HG02840 (cell line): Measurements from ENCODE around the gene FSIP1.

Experiments used
- ATAC-seq: cut with Tn5 transposase; IDR thresholded peaks from one replicate; pipeline ENCODE4 v1.9.1; 2021; ENCODE audit warnings: mild to moderate bottlenecking, moderate library complexity, moderate number of reproducible peaks; ENCODE audit not compliant: unreplicated experiment, low FRiP score

FSIP1 gene

DNA sequence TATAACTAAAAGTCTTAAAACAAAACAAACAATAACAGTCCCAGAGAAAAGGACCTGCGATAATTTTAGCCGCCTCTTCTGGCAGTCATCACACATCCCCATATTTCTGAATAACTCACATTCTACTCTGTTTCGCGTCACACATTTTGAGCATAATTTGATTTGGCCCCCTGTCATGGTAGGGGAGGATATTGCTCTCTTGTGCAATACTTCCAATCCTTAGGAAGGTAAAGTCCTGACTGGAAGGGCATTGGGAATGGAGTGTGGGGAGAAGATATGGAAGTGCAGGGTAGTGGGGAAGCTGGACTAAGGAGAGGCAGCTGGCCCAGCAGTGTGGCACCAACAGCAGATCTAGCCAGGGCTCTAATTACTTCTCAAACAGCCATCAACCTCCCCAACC lies 11.3 kb upstream of the FSIP1 start:
- no peak for ATAC-seq

DNA sequence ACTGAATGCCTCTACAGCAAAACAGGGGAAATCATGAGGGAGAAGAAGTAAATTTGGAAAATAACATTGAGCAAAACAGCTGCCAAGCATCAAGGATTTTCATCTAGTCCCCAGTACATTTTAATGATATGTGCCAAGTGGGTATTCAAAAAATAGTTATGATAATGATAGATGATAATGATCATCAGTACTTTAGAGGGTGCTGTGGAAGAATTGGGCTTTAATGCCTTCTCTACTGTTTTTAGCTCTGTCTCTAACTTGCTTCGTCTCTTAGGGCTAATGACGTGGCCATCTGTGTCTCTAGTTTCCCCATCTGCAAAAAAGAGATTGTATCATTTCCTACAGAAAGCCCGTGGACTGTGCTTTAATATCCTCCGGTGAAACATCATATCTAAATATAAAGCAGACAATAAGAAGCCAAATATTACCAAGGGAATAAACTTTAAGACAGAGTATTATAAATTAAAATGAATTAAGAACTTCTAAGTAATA lies 10.2 kb upstream of the FSIP1 start:
- ATAC-seq, result no peak

DNA sequence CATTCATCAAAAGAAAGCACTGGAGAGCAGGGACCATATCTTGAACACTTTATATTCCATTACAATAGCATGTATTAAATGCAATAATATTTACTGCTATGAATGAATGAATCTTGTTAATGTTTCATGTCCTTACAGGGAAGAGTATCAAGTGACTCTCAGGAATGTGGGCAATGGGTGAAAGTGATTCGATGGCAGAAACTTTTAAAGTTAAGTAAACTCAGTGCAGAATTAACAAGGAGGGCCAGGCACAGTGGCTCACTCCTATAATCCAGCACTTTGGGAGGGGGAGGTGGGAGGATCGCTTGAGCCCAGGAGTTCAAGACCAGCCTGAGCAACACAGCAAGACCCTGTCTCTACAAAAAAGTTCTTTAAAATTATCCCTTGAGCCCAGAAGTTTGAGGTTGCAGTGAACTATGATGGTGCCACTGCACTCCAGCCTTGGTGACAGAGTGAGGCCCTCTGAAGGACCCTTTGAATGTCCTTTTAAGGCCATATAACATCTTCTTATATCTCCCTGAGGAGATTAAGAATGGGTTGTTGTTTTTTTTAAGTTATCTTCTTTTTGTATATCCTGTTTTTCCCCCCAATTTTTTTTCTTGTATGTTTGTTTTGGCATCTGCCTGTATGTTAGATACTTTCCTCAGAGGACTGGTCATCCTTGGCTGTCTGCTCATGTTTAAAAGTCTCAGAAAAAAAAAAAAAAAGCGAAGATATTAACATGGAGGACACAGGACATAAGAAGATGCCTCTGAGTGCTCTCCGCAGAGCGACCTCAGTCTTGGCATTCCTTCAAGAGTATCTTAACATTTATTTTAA lies 9.6 kb upstream of the FSIP1 start:
- no peak for ATAC-seq

DNA sequence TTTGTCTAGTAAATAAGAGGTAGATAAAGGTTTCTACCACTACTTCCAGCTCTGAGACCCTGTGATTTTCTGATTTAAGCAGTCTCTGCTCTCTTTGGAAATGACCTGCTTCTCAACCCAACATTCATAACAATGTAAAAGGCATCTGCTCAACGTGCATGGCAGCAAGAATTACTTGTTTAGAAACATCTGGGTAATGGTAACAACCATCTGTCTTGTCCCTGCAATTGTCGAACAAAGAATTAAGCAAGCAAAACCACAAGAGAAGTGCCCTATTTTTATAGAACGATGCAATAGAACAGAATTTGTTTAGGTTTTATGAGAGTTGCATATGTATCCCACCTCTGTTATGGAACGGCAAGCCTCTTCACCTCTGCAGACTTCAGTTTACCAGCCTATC lies 7.1 kb upstream of the FSIP1 start:
- ATAC-seq, result no peak

DNA sequence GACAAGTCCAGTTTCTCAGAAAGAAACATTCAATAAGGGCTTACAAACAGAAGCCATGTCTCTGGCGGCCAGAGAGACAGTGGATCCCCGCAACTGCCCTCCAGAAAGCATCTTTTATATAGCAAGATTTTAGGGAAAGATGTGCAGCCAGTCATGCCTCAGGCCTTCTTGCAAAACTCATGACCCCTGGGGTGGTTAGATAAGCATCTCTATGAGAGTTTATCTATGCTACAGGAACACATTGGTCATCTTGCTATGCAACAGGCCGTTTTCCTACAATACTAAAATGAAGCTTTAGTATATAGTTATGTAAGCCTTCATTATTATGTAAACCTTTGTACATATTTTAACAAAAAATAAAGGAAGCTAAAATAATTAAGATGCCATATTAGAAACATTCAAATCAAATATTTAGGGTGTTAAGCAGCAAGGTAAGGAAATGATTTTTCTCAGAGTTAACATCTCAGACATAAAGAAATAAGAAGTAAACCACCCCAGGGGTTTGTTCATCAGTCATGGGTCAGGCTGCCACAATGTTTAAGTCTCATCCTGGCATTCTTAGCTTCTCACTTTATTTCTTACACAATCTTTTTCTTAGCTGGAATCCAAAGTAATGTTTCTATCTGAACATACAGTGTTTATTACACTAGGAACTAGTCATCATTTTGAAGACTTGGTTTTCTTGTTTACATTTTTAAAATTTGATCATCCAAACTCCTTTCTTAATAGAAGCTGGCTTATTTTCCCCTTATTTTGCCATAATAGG lies 6.3 kb upstream of the FSIP1 start:
- no peak for ATAC-seq

DNA sequence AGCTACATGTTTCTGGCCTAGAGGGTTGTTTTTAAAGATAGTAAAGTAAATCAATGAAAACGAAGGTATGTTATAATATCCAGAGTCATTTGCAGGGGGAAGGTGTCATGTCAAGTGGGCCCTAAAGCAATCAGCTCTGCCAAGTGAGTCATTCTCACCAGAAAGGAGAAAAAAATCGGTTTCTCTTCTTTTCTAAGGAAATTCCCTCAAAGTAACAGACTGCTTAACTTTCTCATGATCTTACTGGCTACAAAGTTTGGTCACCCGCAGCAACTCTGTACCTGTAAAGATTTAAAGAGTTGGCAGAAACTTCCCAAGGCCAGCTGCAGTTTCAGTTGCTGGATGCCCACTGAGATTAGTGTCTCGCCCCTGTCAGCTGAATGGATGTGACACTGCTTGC lies 5.5 kb upstream of the FSIP1 start:
- ATAC-seq, result no peak

DNA sequence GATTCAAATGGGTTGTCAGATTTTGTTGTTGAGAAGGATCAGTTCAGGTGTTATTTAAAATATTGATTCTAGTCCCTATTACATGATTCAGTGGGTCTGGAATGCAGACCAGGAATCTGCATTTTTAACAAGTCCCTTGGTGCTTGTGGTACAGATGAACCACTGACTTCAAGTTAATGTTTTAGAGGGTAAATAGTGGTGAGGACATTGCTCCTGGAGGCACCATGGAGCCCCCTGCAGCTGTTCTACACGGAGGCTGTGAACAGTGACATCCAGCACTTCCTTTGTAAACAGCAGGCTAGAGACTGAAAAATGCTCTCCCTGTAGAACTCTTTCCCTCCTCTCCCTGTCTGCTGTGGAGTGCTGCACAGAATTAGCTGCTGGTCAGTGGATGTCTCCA lies 4.8 kb upstream of the FSIP1 start:
- no peak for ATAC-seq

DNA sequence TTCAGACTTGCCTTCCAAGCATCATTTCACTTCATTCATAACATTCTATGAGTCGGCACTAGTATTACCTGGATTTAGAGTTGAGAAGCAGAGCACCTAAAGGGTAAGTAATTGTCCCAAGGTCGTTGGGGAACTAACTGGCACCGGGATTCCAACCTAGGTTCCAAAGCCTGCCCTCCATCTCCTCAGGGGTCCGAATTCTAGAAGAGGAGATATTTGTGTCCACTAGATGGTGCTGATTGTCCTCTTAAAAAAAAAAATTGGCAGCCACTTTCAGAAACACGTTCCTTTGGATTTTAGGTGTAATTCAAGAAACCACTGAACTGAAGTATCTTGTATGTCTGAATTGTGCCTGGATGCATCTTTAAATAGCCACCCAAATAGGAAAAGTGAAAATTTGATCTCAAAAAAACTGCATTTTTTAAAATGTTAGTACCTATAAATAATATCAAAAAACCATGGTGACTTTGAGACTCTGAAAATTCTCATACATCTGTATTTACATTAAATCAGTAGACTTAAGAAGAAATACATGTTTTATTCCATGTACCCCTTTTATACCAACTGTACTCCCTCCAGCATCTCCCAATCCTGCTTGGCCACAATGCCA lies 3.9 kb upstream of the FSIP1 start:
- ATAC-seq, result no peak

DNA sequence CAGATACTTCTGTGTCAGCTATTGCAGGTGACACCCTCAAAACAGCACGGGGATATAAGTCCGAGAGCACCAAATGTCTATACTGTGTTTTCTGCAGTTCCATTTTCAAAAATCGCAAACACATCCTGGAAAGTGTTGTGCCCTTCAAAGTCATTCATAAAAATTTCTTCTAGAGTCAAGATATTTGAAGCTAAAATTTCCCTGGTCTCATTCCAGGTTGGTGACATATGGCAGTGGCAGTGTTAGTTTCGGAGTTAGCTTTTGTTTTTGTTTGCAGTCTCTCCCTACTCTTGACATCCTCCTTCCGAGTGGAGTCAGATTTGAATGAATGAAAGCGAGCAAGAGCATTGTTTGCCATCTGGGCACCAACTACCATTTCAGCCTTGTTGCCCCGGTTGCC lies 3.2 kb upstream of the FSIP1 start:
- ATAC-seq, result no peak

DNA sequence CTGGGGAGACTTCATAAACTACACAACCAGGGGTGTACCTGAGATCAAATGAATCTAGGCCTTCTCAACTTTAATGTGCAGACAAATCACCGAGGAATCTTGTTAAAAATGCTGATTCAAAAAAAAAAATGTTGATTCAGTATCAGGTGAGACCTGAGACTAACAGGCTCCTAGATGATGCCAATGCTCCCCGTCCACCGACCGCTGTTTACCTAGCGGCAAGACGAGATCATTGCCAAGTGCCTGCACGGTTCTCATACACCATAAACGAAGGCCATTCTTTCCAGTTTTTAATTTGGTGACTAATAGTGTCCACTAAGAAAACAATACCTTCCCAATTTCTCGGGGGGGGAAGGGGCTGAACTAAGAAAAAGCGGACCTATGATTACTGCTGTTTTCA lies 2.5 kb upstream of the FSIP1 start:
- ATAC-seq, result no peak

DNA sequence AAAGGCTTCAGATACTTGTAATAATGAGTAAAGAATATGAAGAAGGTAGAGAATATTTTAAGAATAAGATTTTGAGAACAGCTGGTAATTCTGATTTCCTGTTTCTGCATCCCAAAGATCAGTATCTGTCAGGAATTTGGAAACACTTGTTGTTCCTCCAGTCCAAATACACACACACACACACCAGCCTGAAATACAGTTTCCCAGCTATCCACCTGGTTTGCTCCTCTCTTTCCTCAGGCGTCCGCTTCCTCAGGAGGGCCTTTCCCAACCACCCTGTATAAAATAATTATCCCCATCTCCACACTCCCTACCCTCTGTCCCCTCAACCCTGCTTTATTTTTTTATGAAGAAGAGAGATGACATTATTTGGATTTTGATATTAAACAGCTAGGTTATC lies 2.0 kb upstream of the FSIP1 start:
- ATAC-seq, result no peak

DNA sequence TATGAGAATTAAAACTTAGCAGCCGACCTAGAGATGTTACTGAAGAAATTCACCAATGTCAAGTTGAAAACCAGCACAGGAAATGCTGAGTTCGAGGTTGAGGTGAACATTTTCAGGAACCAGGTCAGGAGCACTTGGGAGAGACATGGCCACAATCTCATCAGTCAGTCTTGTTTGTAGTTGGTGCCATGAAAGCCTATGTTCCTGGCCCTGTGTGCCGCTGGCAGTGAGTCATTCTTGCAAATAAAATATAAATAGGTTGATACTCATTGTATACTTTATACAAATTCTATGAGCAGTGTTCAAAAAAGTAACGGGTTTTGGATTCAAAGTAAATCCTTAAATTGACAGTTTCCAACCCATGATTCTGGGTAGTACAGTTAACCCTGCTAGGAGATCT lies 1.5 kb upstream of the FSIP1 start:
- no peak for ATAC-seq

DNA sequence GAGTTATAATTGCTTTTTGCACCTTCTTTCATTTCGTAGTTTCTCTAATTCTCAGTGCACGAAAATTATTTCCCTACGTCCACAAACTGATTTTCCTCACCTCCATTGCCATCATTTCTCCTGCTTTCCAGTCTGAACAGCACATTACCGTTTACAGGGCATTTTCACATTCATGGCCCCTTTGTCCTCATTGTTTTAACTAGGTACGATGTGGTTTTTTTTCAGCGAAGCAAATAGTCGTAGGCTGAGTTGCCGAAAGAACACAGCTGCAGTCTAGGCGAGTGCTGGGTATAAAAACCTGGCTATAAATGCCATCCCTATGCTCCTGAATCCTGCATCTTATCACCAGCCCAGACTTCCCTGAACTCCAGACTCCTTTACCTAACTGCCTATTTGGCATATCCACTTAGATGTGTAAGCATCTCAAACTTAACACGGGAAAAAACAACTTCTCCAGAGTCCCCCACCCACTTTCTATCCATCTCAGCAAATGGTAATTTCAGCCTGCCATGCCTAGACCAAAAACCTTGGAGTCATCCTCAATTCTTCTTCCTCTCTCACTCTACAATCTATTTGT lies 691 bp upstream of the FSIP1 start:
- ATAC-seq, result no peak

DNA sequence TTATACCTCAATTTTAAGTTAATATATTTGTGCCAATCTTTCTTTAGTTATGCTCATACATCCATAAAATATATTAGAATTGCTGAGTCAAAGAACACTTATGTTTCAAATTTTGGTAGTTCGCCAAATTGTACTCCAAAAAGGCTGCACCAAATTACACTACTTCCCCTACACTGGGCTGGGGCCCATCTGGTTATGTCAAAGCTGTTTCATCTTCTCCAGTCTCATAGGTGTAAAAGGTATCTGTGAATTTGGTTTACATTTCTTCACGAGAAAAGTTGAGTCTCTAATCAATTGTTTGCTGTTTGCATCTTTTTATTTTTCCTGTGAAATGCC lies 706 bp downstream of the FSIP1 start:
- ATAC-seq, result no peak

DNA sequence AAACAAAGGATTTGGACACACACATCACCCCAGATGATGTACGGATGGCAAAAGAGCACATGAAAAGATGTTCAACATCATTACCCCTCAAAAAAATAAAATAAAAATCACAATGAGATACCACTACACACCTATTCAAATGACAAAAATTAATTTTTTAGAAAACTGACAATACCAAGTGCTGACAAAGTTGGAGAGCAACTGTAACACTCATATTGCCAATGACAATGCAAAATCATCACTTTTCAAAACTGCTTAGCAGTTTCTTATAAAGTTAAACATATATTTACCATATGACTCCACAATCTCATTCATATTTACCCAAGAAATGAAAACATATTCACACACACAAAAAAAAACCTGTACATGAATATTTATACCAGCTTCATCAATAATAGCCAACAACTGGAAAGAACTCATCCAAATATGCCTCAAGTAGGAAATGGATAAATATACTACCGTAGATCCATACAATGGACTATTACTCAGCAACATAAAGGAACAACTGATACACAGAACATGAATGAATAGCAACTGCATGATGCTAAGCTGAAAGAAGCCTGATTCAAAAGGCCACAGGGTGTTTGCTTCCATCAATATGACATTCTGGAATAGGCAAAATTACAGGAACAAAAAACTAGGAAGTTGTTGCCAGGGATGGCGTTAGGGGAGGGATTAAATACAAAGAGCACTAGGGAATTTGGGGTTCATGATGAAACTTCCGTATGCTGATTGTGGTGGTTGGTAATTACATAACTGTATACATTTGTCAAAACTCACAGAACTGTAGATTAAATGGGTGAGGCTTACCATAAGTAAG lies 1.3 kb downstream of the FSIP1 start:
- ATAC-seq, result no peak

DNA sequence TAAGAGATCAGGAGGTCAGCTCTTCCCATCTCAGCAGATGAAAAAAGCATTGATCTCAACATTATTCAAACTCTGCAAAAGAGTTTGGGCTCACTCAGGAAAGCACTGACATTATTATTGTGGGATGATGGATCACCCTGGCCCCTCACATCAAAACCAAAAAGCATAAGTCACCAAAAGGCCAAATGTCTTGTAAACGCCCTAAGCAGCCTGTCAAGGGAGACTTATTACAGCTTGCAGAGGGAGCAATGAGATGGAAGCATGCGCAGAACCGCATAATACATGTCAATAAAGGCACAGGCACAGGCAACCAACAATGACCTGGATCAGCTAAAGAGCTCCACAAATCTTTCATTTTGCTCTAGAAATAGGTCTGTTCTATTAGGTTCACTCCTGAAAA lies 4.6 kb downstream of the FSIP1 start:
- no peak for ATAC-seq

DNA sequence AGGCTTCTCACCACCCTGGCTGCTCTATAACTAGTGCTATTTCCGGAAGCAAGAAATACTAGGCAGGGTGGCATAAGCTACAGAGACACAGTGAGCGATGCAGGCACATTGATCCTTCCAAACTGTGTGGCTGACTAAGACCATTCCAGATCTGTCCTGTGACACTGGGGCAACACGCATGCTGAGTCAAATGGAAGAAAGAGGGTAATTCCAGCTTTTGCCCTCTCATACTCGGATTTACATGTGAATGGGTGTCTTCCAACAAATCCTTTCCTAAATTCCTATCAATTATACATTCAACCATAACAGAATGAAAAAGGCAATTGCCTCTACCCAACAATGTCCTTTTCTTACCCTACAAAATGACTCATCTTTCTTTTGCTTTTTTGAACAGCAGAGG lies 5.1 kb downstream of the FSIP1 start:
- ATAC-seq, result no peak

DNA sequence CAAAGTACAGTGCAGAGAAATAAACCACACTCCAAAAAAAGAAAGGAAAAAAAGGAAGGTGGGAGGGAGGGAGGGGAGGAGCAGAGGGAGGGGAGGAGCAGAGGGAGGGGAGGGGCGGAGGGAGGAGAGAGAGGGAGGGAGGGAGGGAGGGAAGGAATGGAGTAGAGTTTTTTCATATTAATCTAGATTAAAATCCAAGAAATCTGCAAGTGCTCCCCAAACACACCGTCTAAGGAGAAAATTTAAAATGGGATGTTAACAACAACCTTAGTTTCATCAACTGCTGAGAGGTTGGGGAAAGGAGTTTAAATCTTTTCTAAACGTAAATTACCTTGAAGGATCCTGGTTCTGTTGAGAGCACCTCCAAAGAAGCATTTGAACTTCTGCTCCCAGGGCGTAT lies 6.6 kb downstream of the FSIP1 start:
- ATAC-seq, result no peak

DNA sequence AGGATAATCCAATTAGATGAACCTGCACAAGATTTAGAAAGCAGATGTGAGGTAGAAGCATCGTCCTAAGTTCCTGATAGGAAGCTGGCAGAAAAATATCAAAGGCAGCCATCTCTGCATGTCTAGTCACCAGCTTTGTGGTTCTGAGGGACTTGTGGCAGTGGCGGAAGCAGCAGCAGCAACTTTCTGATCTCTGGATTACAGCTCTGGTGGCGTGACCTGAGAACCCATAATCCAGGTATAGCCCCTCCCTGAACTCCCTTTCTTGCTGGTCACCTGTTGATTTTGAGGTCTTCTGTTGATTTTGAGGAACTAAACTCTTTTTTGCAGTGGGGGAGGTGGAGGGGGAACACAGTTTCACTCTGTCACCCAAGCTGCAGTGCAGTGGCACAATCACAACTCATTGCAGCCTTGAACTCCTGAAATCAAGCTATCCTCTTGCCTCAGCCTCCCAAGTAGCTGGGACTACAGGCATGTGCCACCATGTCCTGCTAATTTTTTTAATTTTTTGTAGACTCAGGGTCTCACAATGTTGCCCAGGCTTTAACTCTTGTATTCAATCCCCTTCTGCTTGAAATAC lies 7.9 kb downstream of the FSIP1 start:
- no peak for ATAC-seq
